ENCODE data around the gene SLC6A11. TPM values are rescaled to one million over a fixed set of nuclear protein-coding genes. Genes with fewer than 3 reads are reported as not detected.

The SLC6A11 gene
- total and polyA plus RNA-seq, 2 donors (not counting 3 experiments of a cell fraction or from before 2014, with no cell fraction given) = not detected

GRCh38 chr3:10952525-10952924 lies 136.5 kb downstream of the SLC6A11 start:
- Histone ChIP-seq H3K27ac (ENCODE audit: insufficient read depth, low read depth, low read length) (no peak overlapping the region), H2AFZ (ENCODE audit: low read depth, low read length) (no peak overlapping the region), H3K9me1 (replicated peaks; ENCODE audit: control insufficient read depth, extremely low read depth, insufficient read depth, low read length) (no peaks in the 10 kb centered on the region), H3K4me3 (replicated peaks in 1 of 3; ENCODE audit: insufficient read depth in 1 of 3, low read depth in 1 of 3, low read length in 3 of 3) (no peak overlapping the region), H4K20me1 (replicated peaks; ENCODE audit: control insufficient read depth, extremely low read depth, insufficient read depth, low read length) (no peaks in the 10 kb centered on the region), H3K27me3 (ENCODE audit: control insufficient read depth in 2 of 2, insufficient read depth in 2 of 2, low read length in 2 of 2) (no peaks in the 10 kb centered on the region), H3K36me3 (ENCODE audit: control insufficient read depth in 2 of 2, extremely low read depth in 1 of 2, insufficient read depth in 2 of 2, low read length in 2 of 2) (no peaks in the 10 kb centered on the region), H3K79me2 (ENCODE audit: control insufficient read depth, insufficient read depth, low read length) (no peaks in the 10 kb centered on the region), H3K4me2 (ENCODE audit: insufficient read depth, low read length) (no peak overlapping the region), H3K4me1 (ENCODE audit: control insufficient read depth, extremely low read depth, insufficient read depth, low read length) (no peaks in the 10 kb centered on the region), H3K9me3 (replicated peaks; ENCODE audit: control insufficient read depth, insufficient read depth, low read length) (no peaks in the 10 kb centered on the region), H3K9ac (replicated peaks; ENCODE audit: extremely low read depth, insufficient read depth, low read length) (no peak overlapping the region)
- no TSS peak for BruUV-seq (replicated peaks)
- CTCF ChIA-PET = no interaction called here
- intact Hi-C loops (cut with micrococcal nuclease) = no loop called here
- FAIRE-seq (no peak), DNase-seq (ENCODE audit: low read depth, low spot score) (no peak)
- TF ChIP-seq MAX (IDR thresholded peaks at IDR 0.05; ENCODE audit: insufficient read depth, insufficient read length) (no peak), CTCF (IDR thresholded peaks at IDR 0.05; ENCODE audit: extremely low read depth in 1 of 2, insufficient read depth in 1 of 2, low read depth in 1 of 2, low read length in 2 of 2) (no peak), POLR2A (IDR thresholded peaks at IDR 0.05; ENCODE audit: low read depth, low read length) (no peak), GATA2 (IDR thresholded peaks at IDR 0.05; ENCODE audit: insufficient read depth, insufficient read length, low read depth, low read length) (no peak), EZH2 (IDR thresholded peaks at IDR 0.05; ENCODE audit: borderline replicate concordance, low read depth, low read length, severe bottlenecking) (no peak), JUN (IDR thresholded peaks at IDR 0.05; ENCODE audit: borderline replicate concordance, insufficient read depth, insufficient read length, low read depth) (no peak), FOS (IDR thresholded peaks at IDR 0.05; ENCODE audit: borderline replicate concordance, insufficient read depth, low read length) (no peak), MYC (IDR thresholded peaks at IDR 0.05; ENCODE audit: low read depth, low read length) (no peak), POLR2AphosphoS5 (IDR thresholded peaks at IDR 0.05; ENCODE audit: insufficient read depth, low read depth, low read length) (no peak)
- POLR2A ChIA-PET = no interaction called here
- dilution Hi-C loops (cut with MboI; ENCODE audit: extremely low pct_ligation_motif_present, low sequenced_read_pairs) = no loop called here
